Uterus (tissue), 2 donors: ENCODE data around the gene RPRD2.

ENCODE experiments used
- POLR2A ChIP-seq, 2 donors: fragments of 450-650 bp; IDR thresholded peaks; one replicate each; pipeline ENCODE4 v1.6.1; 2016; ENCODE audit warnings: antibody characterized with exemption in 2 of 2, mild to moderate bottlenecking in 1 of 2, moderate library complexity in 1 of 2
- TF ChIP-seq, protein P1 (sequence below), 4 experiments: fragments of 200-600 bp in 2 of 4; fragments of 450-650 bp in 2 of 4; sonication (generic) in 2 of 4; IDR thresholded peaks; one replicate each; pipeline ENCODE4 v1.5.1; 2016 to 2019; ENCODE audit warnings: antibody characterized with exemption in 4 of 4, mild to moderate bottlenecking in 2 of 4, moderate library complexity in 1 of 4

DNA sequence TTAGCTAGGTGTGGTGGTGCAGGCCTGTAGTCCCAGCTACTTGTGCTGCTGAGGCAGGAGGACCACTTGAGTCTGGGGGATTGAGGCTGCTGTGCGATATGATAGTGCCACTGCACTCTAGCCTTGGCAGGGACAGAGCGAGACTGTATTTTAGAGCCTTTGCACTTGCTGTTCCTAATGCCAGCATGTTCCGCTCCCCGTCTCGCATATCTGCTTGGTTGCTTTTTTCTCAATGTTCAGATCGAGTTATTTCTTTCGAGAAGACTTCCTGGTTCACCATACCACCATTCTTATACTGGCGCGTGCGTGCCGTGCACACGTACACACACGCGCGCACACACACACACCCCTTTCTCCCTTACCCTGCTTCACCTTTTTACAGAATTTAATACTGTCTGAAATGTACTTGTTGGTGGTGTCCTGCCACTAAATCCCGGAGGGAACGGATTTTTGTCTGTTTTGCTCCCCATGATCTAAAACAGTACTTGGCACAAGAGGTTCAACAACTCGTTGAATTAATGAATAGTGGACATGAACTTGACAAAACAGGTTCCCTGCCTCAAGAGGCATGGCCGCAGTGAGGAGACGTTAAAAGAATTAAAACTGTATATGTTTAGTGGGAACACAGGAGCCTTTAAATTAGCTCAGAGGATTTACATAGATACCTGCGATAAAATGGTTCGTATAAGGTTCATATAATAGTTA, 1.1 kb upstream of the RPRD2 start:
- TF ChIP-seq, protein P1, sequence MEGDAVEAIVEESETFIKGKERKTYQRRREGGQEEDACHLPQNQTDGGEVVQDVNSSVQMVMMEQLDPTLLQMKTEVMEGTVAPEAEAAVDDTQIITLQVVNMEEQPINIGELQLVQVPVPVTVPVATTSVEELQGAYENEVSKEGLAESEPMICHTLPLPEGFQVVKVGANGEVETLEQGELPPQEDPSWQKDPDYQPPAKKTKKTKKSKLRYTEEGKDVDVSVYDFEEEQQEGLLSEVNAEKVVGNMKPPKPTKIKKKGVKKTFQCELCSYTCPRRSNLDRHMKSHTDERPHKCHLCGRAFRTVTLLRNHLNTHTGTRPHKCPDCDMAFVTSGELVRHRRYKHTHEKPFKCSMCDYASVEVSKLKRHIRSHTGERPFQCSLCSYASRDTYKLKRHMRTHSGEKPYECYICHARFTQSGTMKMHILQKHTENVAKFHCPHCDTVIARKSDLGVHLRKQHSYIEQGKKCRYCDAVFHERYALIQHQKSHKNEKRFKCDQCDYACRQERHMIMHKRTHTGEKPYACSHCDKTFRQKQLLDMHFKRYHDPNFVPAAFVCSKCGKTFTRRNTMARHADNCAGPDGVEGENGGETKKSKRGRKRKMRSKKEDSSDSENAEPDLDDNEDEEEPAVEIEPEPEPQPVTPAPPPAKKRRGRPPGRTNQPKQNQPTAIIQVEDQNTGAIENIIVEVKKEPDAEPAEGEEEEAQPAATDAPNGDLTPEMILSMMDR (IDR thresholded peaks at IDR 0.05) = no peak
- TF ChIP-seq POLR2A (IDR thresholded peaks at IDR 0.05) = no peak
